K562 (cell line): ENCODE measurements around the gene ANKRD10. TPM values are rescaled to one million over a fixed set of nuclear protein-coding genes. Genes with fewer than 3 reads are reported as not detected.

ENCODE experiments used
- ATF1 ChIP-seq, 2 experiments: fragments of 450-650 bp in 1 of 2; IDR thresholded peaks; 2 replicates each; pipeline ENCODE4 v1.6.1; 2016; ENCODE audit warnings: missing compliant biosample characterization in 1 of 2, missing genetic modification characterization in 1 of 2
- CBX1 ChIP-seq: sonication (generic); IDR thresholded peaks from 2 replicates; pipeline ENCODE4 v1.6.1; 2016; ENCODE audit warnings: antibody characterized with exemption, low read depth, mild to moderate bottlenecking
- DIDO1 ChIP-seq: fragments of 450-650 bp; IDR thresholded peaks from 2 replicates; pipeline ENCODE4 v1.6.1; 2016; ENCODE audit warnings: low read depth, missing biosample characterization, missing genetic modification characterization
- DLX4 ChIP-seq: fragments of 250-450 bp; sonication (Bioruptor Pico); IDR thresholded peaks from 2 replicates; pipeline ENCODE4 v1.6.1; 2021; ENCODE audit warnings: mild to moderate bottlenecking
- FOSL1 ChIP-seq: fragments of 200-800 bp; sonication (Bioruptor generic); conservative IDR thresholded peaks from 2 replicates; pipeline ENCODE4 v1.6.1; 2016; ENCODE audit warnings: missing genetic modification characterization, missing compliant biosample characterization
- FOXK2 ChIP-seq, 2 experiments: fragments of 450-650 bp; IDR thresholded peaks in 1 of 2; conservative IDR thresholded peaks in 1 of 2; 2 replicates each; pipeline ENCODE4 v1.6.1; 2016; ENCODE audit warnings: low read depth in 2 of 2, mild to moderate bottlenecking in 1 of 2
- HLTF ChIP-seq: fragments of 450-650 bp; IDR thresholded peaks from 2 replicates; pipeline ENCODE4 v1.6.1; 2016
- HMG20A ChIP-seq: fragments of 450-650 bp; formaldehyde crosslinking; conservative IDR thresholded peaks from 2 replicates; pipeline ENCODE4 v1.4.0; 2020; ENCODE audit warnings: mild to moderate bottlenecking, mixed read lengths
- NEUROD1 ChIP-seq: fragments of 150-350 bp; IDR thresholded peaks from 2 replicates; pipeline ENCODE4 v1.6.1; 2014; ENCODE audit warnings: borderline replicate concordance, low read length, low read depth; ENCODE audit not compliant: partially characterized antibody
- SP1 ChIP-seq: sonication (generic); formaldehyde crosslinking; IDR thresholded peaks from 2 replicates; pipeline ENCODE4 v1.8.1; 2022; ENCODE audit warnings: mild to moderate bottlenecking, missing genetic modification reagents
- ZMIZ1 ChIP-seq, 2 experiments: fragments of 150-350 bp in 1 of 2; IDR thresholded peaks; 2 replicates each; pipeline ENCODE4 v1.6.1; 2012 to 2016; ENCODE audit warnings: low read depth in 2 of 2, low read length in 2 of 2, mild to moderate bottlenecking in 1 of 2, moderate library complexity in 1 of 2
- ZNF318 ChIP-seq, 2 experiments: fragments of 450-650 bp; IDR thresholded peaks; 2 replicates each; pipeline ENCODE4 v1.6.1; 2016; ENCODE audit warnings: mild to moderate bottlenecking in 2 of 2, borderline replicate concordance in 1 of 2, low read depth in 1 of 2, moderate library complexity in 1 of 2
- ZNF449 ChIP-seq: fragments of 250-450 bp; sonication (Bioruptor Pico); IDR thresholded peaks from 2 replicates; pipeline ENCODE4 v1.8.0; 2022; ENCODE audit warnings: moderate library complexity, mild to moderate bottlenecking, inconsistent platforms
- polyA plus RNA-seq, 8 experiments: library from polyadenylated mRNA; depleted of rRNA in 4 of 8; stranded (reverse) in 5 of 8; unstranded in 3 of 8; fragments of >200 nt; fragmentation: Nextera tagmentation in 2 of 8; fragmentation: Illumina TruSeq in 1 of 8; extraction: Ambion mirVana in 2 of 8; extraction: Trizol in 1 of 8; gene quantifications; 2 replicates each; pipeline versions ENCODE4 v1.2.1 to v1.2.3, GENCODE V29; 2011 to 2014; ENCODE audit warnings: inconsistent platforms in 1 of 8, missing spikeins in 1 of 8
- total RNA-seq, 7 experiments: library from RNA; depleted of rRNA in 6 of 7; stranded (reverse); fragments of >200 nt in 6 of 7; fragmentation: Illumina TruSeq in 2 of 7; extraction: Trizol in 2 of 7; gene quantifications; 2 replicates each; pipeline versions ENCODE4 v1.2.1 to v1.2.3, GENCODE V29; 2011 to 2021; ENCODE audit warnings: low replicate concordance in 1 of 7

The ANKRD10 gene
- total and polyA plus RNA-seq, 9 of the 15 experiments (the other 6 are each of a cell fraction or from before 2014, with no cell fraction given): 21.7 to 183 (median 45.0) TPM

GRCh38 chr13:110957181-110957884 lies 42.5 kb upstream of the ANKRD10 start (continued):
- TF ChIP-seq FOXK2 (conservative IDR thresholded peaks at IDR 0.05 in 1 of 2, IDR thresholded peaks at IDR 0.05 in 1 of 2; ENCODE audit: low read depth in 2 of 2) (no peak), NEUROD1 (no peak), ZNF318 (IDR thresholded peaks at IDR 0.05; ENCODE audit: borderline replicate concordance in 1 of 2, low read depth in 1 of 2) (no peak), DLX4 (no peak), ATF1 (CRISPR knock-in tag; IDR thresholded peaks at IDR 0.05) (no peak), ATF1 (tag; IDR thresholded peaks at IDR 0.05) (no peak), SP1 (peak; percentile 37; the same call in 1 of the 2 replicates), FOSL1 (tag) (peak; percentile 71), ZNF449 (CRISPR knock-in tag) (no peak), HLTF (no peak), DIDO1 (tag) (no peak), ZMIZ1 (IDR thresholded peaks at IDR 0.05; ENCODE audit: low read depth in 2 of 2, low read length in 2 of 2) (no peak), HMG20A (CRISPR knock-in tag) (no peak), CBX1 (no peak)
